ENCODE measurements around the gene LPAR1.

DNA sequence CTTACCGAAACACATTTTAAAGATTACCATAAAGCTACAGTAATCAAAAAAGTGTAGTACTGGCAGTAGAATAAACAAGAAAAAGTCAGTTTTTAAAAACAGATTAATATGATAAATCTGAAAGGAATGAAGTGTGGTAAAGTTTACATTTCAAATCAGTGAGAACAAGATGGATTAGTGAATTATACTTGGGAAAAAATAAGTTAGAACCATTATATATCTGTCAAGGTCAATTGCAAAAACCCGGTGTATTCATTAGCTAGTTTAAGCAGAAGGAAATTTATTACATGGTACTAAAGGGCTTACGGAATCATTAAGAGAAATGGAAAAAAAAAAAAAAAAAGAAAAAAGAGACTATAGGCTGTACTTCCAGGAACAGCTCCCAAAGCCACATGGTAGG is 205.3 kb downstream of the LPAR1 start:
- no peak for TF ChIP-seq GTF2A2 (tag; IDR thresholded peaks at IDR 0.05)
- TF ChIP-seq NFE2L1 (tag; IDR thresholded peaks at IDR 0.05; ENCODE audit: borderline replicate concordance, low read depth) = no peak
- no peak for TF ChIP-seq ZNF274 (IDR thresholded peaks at IDR 0.05; ENCODE audit: borderline replicate concordance, low read depth, low read length)

Data from K562 (cell line).